Astrocyte (in vitro differentiated cells and primary cell): ENCODE data around the gene URI1. TPM values are rescaled to one million over a fixed set of nuclear protein-coding genes. Genes with fewer than 3 reads are reported as not detected.

Experiments used
- DNase-seq: peaks from one replicate; pipeline ENCODE4 v3.0.0-alpha.2; 2010; ENCODE audit warnings: low read depth
- FAIRE-seq: peaks from 2 replicates; lab custom pipeline; 2011; peaks lifted over from hg19 to GRCh38; lab: Jason Lieb, UNC
- H2AFZ ChIP-seq: 2 replicates; pipeline ENCODE4 v1.6.0; 2012; ENCODE audit warnings: low read depth, low read length, inconsistent platforms
- H3K27ac ChIP-seq: 2 replicates; pipeline ENCODE4 v1.5.1; 2011; ENCODE audit warnings: low read depth, low read length, inconsistent platforms
- H3K27me3 ChIP-seq: 2 replicates; pipeline ENCODE4 v1.6.0; 2011; ENCODE audit warnings: low read length, inconsistent platforms; ENCODE audit not compliant: insufficient read depth
- H3K36me3 ChIP-seq: 2 replicates; pipeline ENCODE4 v1.5.1; 2011; ENCODE audit warnings: low read length, inconsistent platforms; ENCODE audit not compliant: insufficient read depth
- H3K4me1 ChIP-seq: 2 replicates; pipeline ENCODE4 v1.5.1; 2011; ENCODE audit warnings: low read length, inconsistent platforms; ENCODE audit not compliant: insufficient read depth
- H3K4me2 ChIP-seq: 2 replicates; pipeline ENCODE4 v1.6.0; 2012; ENCODE audit warnings: low read length, inconsistent platforms
- H3K4me3 ChIP-seq: 2 replicates; pipeline ENCODE4 v1.5.1; 2011; ENCODE audit warnings: low read depth, mild to moderate bottlenecking, low read length, inconsistent platforms; ENCODE audit not compliant: insufficient read depth
- H3K79me2 ChIP-seq: 2 replicates; pipeline ENCODE4 v1.6.0; 2012; ENCODE audit warnings: mild to moderate bottlenecking, low read length, inconsistent platforms; ENCODE audit not compliant: insufficient read depth
- H3K9ac ChIP-seq: 2 replicates; pipeline ENCODE4 v1.6.0; 2012; ENCODE audit warnings: mild to moderate bottlenecking, low read length, inconsistent platforms
- H3K9me3 ChIP-seq: 2 replicates; pipeline ENCODE4 v1.5.1; 2012; ENCODE audit warnings: low read depth, mild to moderate bottlenecking, low read length, inconsistent platforms; ENCODE audit not compliant: insufficient read depth
- H4K20me1 ChIP-seq: 2 replicates; pipeline ENCODE4 v1.6.0; 2012; ENCODE audit warnings: low read length, inconsistent platforms; ENCODE audit not compliant: insufficient read depth
- H3K27ac Mint-ChIP-seq: one replicate; pipeline ENCODE4 v1.8.0; 2021; ENCODE audit warnings: mild to moderate bottlenecking, mixed read lengths; ENCODE audit not compliant: unreplicated experiment
- H3K27me3 Mint-ChIP-seq: one replicate; pipeline ENCODE4 v1.8.0; 2021; ENCODE audit warnings: low read depth, mixed read lengths; ENCODE audit not compliant: unreplicated experiment
- H3K36me3 Mint-ChIP-seq: one replicate; pipeline ENCODE4 v1.8.0; 2021; ENCODE audit warnings: low read depth, mixed read lengths; ENCODE audit not compliant: unreplicated experiment
- H3K4me1 Mint-ChIP-seq: one replicate; pipeline ENCODE4 v1.8.0; 2021; ENCODE audit warnings: low read depth, mixed read lengths; ENCODE audit not compliant: unreplicated experiment
- H3K4me3 Mint-ChIP-seq: one replicate; pipeline ENCODE4 v1.8.0; 2021; ENCODE audit warnings: mild to moderate bottlenecking, moderate library complexity, mixed read lengths; ENCODE audit not compliant: unreplicated experiment
- H3K9me3 Mint-ChIP-seq: one replicate; pipeline ENCODE4 v1.8.0; 2021; ENCODE audit warnings: mild to moderate bottlenecking, mixed read lengths; ENCODE audit not compliant: unreplicated experiment
- CTCF ChIP-seq: IDR thresholded peaks from 2 replicates; pipeline ENCODE4 v1.5.1; 2011; ENCODE audit warnings: low read depth, mild to moderate bottlenecking, inconsistent platforms, low read length, moderate library complexity; ENCODE audit not compliant: insufficient read depth
- EZH2 ChIP-seq: IDR thresholded peaks from 2 replicates; pipeline ENCODE4 v1.6.1; 2012; ENCODE audit warnings: mild to moderate bottlenecking, low read length, inconsistent platforms; ENCODE audit not compliant: insufficient read depth
- total RNA-seq: library from RNA; stranded (reverse); gene quantifications from 2 replicates; pipeline ENCODE4 v1.2.1, GENCODE V29; 2021

The URI1 gene
- total RNA-seq, 1 donor from 2014 or later = 61.4 TPM

DNA sequence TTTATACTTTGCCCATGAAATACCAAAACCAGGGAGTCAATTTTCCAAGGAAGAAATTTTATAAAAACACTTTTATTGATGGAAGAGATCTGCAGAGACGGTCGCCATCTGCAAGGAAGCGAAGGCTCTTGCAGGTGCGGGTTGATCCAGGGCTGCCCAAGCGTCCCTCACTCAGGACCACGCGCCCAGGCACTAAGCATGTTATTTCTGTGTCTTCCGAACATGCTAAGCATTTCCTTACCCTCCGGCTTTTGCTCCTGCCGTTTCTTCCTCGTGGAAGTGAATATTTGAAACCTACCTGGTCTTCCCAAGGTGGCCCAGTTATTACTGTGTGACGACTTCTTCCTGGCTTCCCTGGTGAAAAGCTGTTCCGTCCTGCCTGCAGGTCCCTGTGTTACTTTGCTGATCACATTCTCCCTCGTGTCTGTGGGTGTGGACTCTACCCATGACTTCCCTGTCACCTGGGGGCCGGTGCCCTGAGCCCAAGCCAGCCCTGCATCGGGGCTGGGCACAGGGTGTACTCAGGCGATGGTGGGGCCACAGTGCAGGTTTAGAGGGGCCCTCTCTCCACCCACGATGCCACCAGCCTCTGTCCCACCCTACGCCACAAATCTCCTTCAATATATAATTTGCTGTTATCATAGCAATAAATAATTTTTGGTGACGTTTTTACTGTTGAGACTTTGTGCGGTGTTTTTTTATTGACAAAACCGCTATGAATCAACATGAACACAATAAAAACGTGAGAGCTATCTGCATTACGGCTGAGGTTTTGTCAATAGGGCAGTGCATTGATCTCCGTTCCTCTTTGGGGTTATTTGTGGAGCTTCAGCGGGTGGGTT lies 119.4 kb downstream of the URI1 start:
- no peak overlapping the region for H3K4me2 ChIP-seq
- no peaks in the 10 kb centered on the region for H3K27me3 ChIP-seq
- H4K20me1 ChIP-seq = no peaks in the 10 kb centered on the region
- no peaks in the 10 kb centered on the region for H3K4me1 ChIP-seq
- no peaks in the 10 kb centered on the region for H3K9me3 ChIP-seq
- peaks cover 3% of the 10 kb centered on the region for H3K9me3 Mint-ChIP-seq
- H3K36me3 ChIP-seq = no peaks in the 10 kb centered on the region
- no peak overlapping the region for H2AFZ ChIP-seq
- no peak for FAIRE-seq
- no peak overlapping the region for H3K4me3 ChIP-seq
- no peaks in the 10 kb centered on the region for H3K79me2 ChIP-seq
- H3K36me3 Mint-ChIP-seq = no peaks in the 10 kb centered on the region
- no peaks in the 10 kb centered on the region for H3K4me1 Mint-ChIP-seq
- peaks cover 17% of the 10 kb centered on the region for H3K27me3 Mint-ChIP-seq
- no peak for DNase-seq
- H3K4me3 Mint-ChIP-seq = no peak overlapping the region
- H3K9ac ChIP-seq = no peak overlapping the region
- H3K27ac ChIP-seq = no peak overlapping the region
- H3K27ac Mint-ChIP-seq = no peak overlapping the region
- no peak for TF ChIP-seq CTCF
- TF ChIP-seq EZH2 = no peak

GRCh38 chr19:30062065-30062906 lies 120.2 kb downstream of the URI1 start:
- H3K27ac Mint-ChIP-seq = no peak overlapping the region
- no peak overlapping the region for H3K27ac ChIP-seq
- H3K9me3 Mint-ChIP-seq = peaks cover 3% of the 10 kb centered on the region
- H3K4me1 ChIP-seq = no peaks in the 10 kb centered on the region
- no peaks in the 10 kb centered on the region for H3K36me3 ChIP-seq
- H2AFZ ChIP-seq = no peak overlapping the region
- peaks cover 17% of the 10 kb centered on the region for H3K27me3 Mint-ChIP-seq
- no peaks in the 10 kb centered on the region for H3K36me3 Mint-ChIP-seq
- FAIRE-seq (no peak), DNase-seq (no peak)
- H4K20me1 ChIP-seq = no peaks in the 10 kb centered on the region
- H3K27me3 ChIP-seq = no peaks in the 10 kb centered on the region
- H3K9me3 ChIP-seq = no peaks in the 10 kb centered on the region
- no peak overlapping the region for H3K4me3 ChIP-seq
- no peak overlapping the region for H3K4me2 ChIP-seq
- H3K4me1 Mint-ChIP-seq = no peaks in the 10 kb centered on the region
- no peaks in the 10 kb centered on the region for H3K79me2 ChIP-seq
- H3K9ac ChIP-seq = no peak overlapping the region
- no peak for TF ChIP-seq EZH2
- no peak for TF ChIP-seq CTCF
- no peak overlapping the region for H3K4me3 Mint-ChIP-seq
